ENCODE results near the gene ADCY5. TPM values are rescaled to one million over a fixed set of nuclear protein-coding genes. Genes with fewer than 3 reads are reported as not detected.
"Not testable (repeated sequence)": the region's sequence is repeated elsewhere in the genome, so short reads cannot be mapped to it uniquely, and the experiment has no call there.

ADCY5 gene
- not detected for total RNA-seq

GRCh38 chr3:123448536-123449101, at the start of gene ADCY5:
Gene ADCY5 (minus strand): TSS chr3:123449090. CDS start chr3:123448545, 545 bp downstream.
- Mint-ChIP-seq H3K27me3 (peaks cover 38 to 57% of the 10 kb centered on the region in 2 donors), H3K4me1 (ENCODE audit: low read depth in 2 of 2) (no peaks in the 10 kb centered on the region), H3K9me3 (no peaks in the 10 kb centered on the region), H3K27ac (no peak within 1 kb of the TSS), H3K36me3 (no peaks in the 10 kb centered on the region), H3K4me3 (peak within 1 kb of the TSS; percentile 39)
- ATAC-seq (peak in 1 of 2 donors; percentile 25), DNase-seq (ENCODE audit: low spot score) (peak; percentile 57)

- H3K36me3 Mint-ChIP-seq = no peaks in the 10 kb centered on the region
Measured at GRCh38 chr3:123493912-123494311, 45.0 kb upstream of the ADCY5 start.

GRCh38 chr3:123491966-123492587, 43.2 kb upstream of the ADCY5 start:
- H3K36me3 Mint-ChIP-seq = no peaks in the 10 kb centered on the region
- no peaks in the 10 kb centered on the region for H3K9me3 Mint-ChIP-seq
- peaks cover 8% of the 10 kb centered on the region in 2 donors for H3K4me1 Mint-ChIP-seq (ENCODE audit: low read depth in 2 of 2)
- no peak overlapping the region for H3K27ac Mint-ChIP-seq
- H3K27me3 Mint-ChIP-seq = no peaks in the 10 kb centered on the region
- ATAC-seq = peak in 1 of 2 donors; percentile 37
- no peak overlapping the region for H3K4me3 Mint-ChIP-seq
- no peak for DNase-seq (ENCODE audit: low spot score)

More at GRCh38 chr3:123493912-123494311, 45.0 kb upstream of the ADCY5 start:
- peaks cover 8% of the 10 kb centered on the region in 2 donors for H3K4me1 Mint-ChIP-seq (ENCODE audit: low read depth in 2 of 2)
- no peaks in the 10 kb centered on the region for H3K27me3 Mint-ChIP-seq
- ATAC-seq = no peak
- no peak for DNase-seq (ENCODE audit: low spot score)
- H3K27ac Mint-ChIP-seq = no peak overlapping the region
- no peaks in the 10 kb centered on the region for H3K9me3 Mint-ChIP-seq
- H3K4me3 Mint-ChIP-seq = no peak overlapping the region

- Mint-ChIP-seq H3K4me1 (ENCODE audit: low read depth in 2 of 2) (peaks cover 8% of the 10 kb centered on the region in 2 donors), H3K27me3 (peaks cover 0 to 2% of the 10 kb centered on the region in 2 donors), H3K27ac (no peak overlapping the region), H3K9me3 (no peaks in the 10 kb centered on the region), H3K4me3 (no peak overlapping the region), H3K36me3 (no peaks in the 10 kb centered on the region)
- ATAC-seq = no peak
- no peak for DNase-seq (ENCODE audit: low spot score)
Measured at GRCh38 chr3:123489400-123490004, 40.6 kb upstream of the ADCY5 start.

GRCh38 chr3:123488645-123489347, 39.9 kb upstream of the ADCY5 start:
- no peaks in the 10 kb centered on the region for H3K9me3 Mint-ChIP-seq
- H3K4me3 Mint-ChIP-seq = no peak overlapping the region
- ATAC-seq (no peak), DNase-seq (ENCODE audit: low spot score) (no peak)
- no peaks in the 10 kb centered on the region for H3K36me3 Mint-ChIP-seq
- no peak overlapping the region for H3K27ac Mint-ChIP-seq
- H3K27me3 Mint-ChIP-seq = peaks cover 0 to 2% of the 10 kb centered on the region in 2 donors
- peaks cover 8% of the 10 kb centered on the region in 2 donors for H3K4me1 Mint-ChIP-seq (ENCODE audit: low read depth in 2 of 2)

- DNase-seq (ENCODE audit: low spot score); H3K4me3 Mint-ChIP-seq; H3K9me3 Mint-ChIP-seq; H3K27ac Mint-ChIP-seq; H3K4me1 Mint-ChIP-seq (ENCODE audit: low read depth in 2 of 2); ATAC-seq; H3K36me3 Mint-ChIP-seq; H3K27me3 Mint-ChIP-seq: not testable (repeated sequence)
Measured at GRCh38 chr3:123487063-123487462, 38.2 kb upstream of the ADCY5 start.

GRCh38 chr3:123486460-123486859, 37.6 kb upstream of the ADCY5 start:
- no peak overlapping the region for H3K4me3 Mint-ChIP-seq
- no peak for ATAC-seq
- no peaks in the 10 kb centered on the region for H3K36me3 Mint-ChIP-seq
- no peak for DNase-seq (ENCODE audit: low spot score)
- H3K27ac Mint-ChIP-seq = no peak overlapping the region
- H3K4me1 Mint-ChIP-seq (ENCODE audit: low read depth in 2 of 2) = no peaks in the 10 kb centered on the region
- H3K27me3 Mint-ChIP-seq = peaks cover 0 to 2% of the 10 kb centered on the region in 2 donors
- H3K9me3 Mint-ChIP-seq = no peaks in the 10 kb centered on the region

GRCh38 chr3:123485551-123485950, 36.7 kb upstream of the ADCY5 start:
- H3K36me3 Mint-ChIP-seq = no peaks in the 10 kb centered on the region
- no peak overlapping the region for H3K27ac Mint-ChIP-seq
- DNase-seq (ENCODE audit: low spot score) (no peak), ATAC-seq (peak in 1 of 2 donors; percentile 29)
- peaks cover 0 to 2% of the 10 kb centered on the region in 2 donors for H3K27me3 Mint-ChIP-seq
- H3K4me3 Mint-ChIP-seq = no peak overlapping the region
- no peaks in the 10 kb centered on the region for H3K9me3 Mint-ChIP-seq
- peaks cover 0 to 3% of the 10 kb centered on the region in 2 donors for H3K4me1 Mint-ChIP-seq (ENCODE audit: low read depth in 2 of 2)

GRCh38 chr3:123483146-123483545, 34.3 kb upstream of the ADCY5 start:
- DNase-seq (ENCODE audit: low spot score) = no peak
- no peak for ATAC-seq
- Mint-ChIP-seq H3K4me1 (ENCODE audit: low read depth in 2 of 2) (peaks cover 0 to 4% of the 10 kb centered on the region in 2 donors), H3K27ac (no peak overlapping the region), H3K9me3 (no peaks in the 10 kb centered on the region), H3K36me3 (no peaks in the 10 kb centered on the region), H3K4me3 (no peak overlapping the region), H3K27me3 (peaks cover 0 to 2% of the 10 kb centered on the region in 2 donors)

GRCh38 chr3:123481722-123482457, 33.0 kb upstream of the ADCY5 start:
- Mint-ChIP-seq H3K4me3 (no peak overlapping the region), H3K27me3 (peaks cover 3 to 7% of the 10 kb centered on the region in 2 donors), H3K4me1 (ENCODE audit: low read depth in 2 of 2) (peaks cover 0 to 4% of the 10 kb centered on the region in 2 donors), H3K27ac (no peak overlapping the region), H3K9me3 (no peaks in the 10 kb centered on the region), H3K36me3 (no peaks in the 10 kb centered on the region)
- no peak for ATAC-seq
- DNase-seq (ENCODE audit: low spot score) = no peak

GRCh38 chr3:123481071-123481470, 32.2 kb upstream of the ADCY5 start:
- DNase-seq (ENCODE audit: low spot score) = no peak
- ATAC-seq = no peak
- peaks cover 7 to 9% of the 10 kb centered on the region in 2 donors for H3K27me3 Mint-ChIP-seq
- H3K36me3 Mint-ChIP-seq = no peaks in the 10 kb centered on the region
- no peaks in the 10 kb centered on the region for H3K9me3 Mint-ChIP-seq
- peaks cover 0 to 4% of the 10 kb centered on the region in 2 donors for H3K4me1 Mint-ChIP-seq (ENCODE audit: low read depth in 2 of 2)
- H3K4me3 Mint-ChIP-seq = no peak overlapping the region
- H3K27ac Mint-ChIP-seq = no peak overlapping the region

- ATAC-seq (peak; percentile 37 to 40), DNase-seq (ENCODE audit: low spot score) (no peak)
- Mint-ChIP-seq H3K36me3 (no peaks in the 10 kb centered on the region), H3K9me3 (no peaks in the 10 kb centered on the region), H3K27me3 (peaks cover 9 to 11% of the 10 kb centered on the region in 2 donors), H3K27ac (no peak overlapping the region), H3K4me3 (no peak overlapping the region), H3K4me1 (ENCODE audit: low read depth in 2 of 2) (peaks cover 0 to 4% of the 10 kb centered on the region in 2 donors)
Measured at GRCh38 chr3:123480428-123480827, 31.5 kb upstream of the ADCY5 start.

GRCh38 chr3:123479891-123480290, 31.0 kb upstream of the ADCY5 start:
- Mint-ChIP-seq H3K9me3 (no peaks in the 10 kb centered on the region), H3K36me3 (no peaks in the 10 kb centered on the region), H3K4me1 (ENCODE audit: low read depth in 2 of 2) (peaks cover 0 to 6% of the 10 kb centered on the region in 2 donors), H3K27ac (no peak overlapping the region), H3K27me3 (peaks cover 11 to 17% of the 10 kb centered on the region in 2 donors), H3K4me3 (no peak overlapping the region)
- ATAC-seq (no peak), DNase-seq (ENCODE audit: low spot score) (no peak)
